Activated effector memory CD4-positive, alpha-beta T cell treated with anti-CD3 and anti-CD28 coated beads, Interleukin-2, amount 50 U/mL, for 16 hours (primary cell): Measurements from ENCODE around the gene SZT2.
A peak's percentile ranks its signal among the peaks of the same experiment; 100 is the strongest.
"Not testable (repeated sequence)": the region's sequence is repeated elsewhere in the genome, so short reads cannot be mapped to it uniquely, and the experiment has no call there.

Experiments used
- DNase-seq: peaks from one replicate; pipeline ENCODE4 v3.0.0-alpha.2; 2020

The SZT2 gene

GRCh38 chr1:43392702-43393101, 3.0 kb downstream of the SZT2 start:
- no peak for DNase-seq

GRCh38 chr1:43395523-43395922, 5.8 kb downstream of the SZT2 start:
- DNase-seq: no peak

- DNase-seq: no peak
These were observed 6.4 kb downstream of the SZT2 start for GRCh38 chr1:43396059-43396458.

- DNase-seq: no peak
These were observed 8.5 kb downstream of the SZT2 start for GRCh38 chr1:43398227-43398626.

GRCh38 chr1:43400441-43400840, 10.7 kb downstream of the SZT2 start:
- not testable (repeated sequence) for DNase-seq

GRCh38 chr1:43402089-43402865, 12.6 kb downstream of the SZT2 start:
- no peak for DNase-seq

- no peak for DNase-seq
These were observed 14.7 kb downstream of the SZT2 start for GRCh38 chr1:43404353-43404752.

GRCh38 chr1:43405219-43405875, 15.6 kb downstream of the SZT2 start:
- DNase-seq: no peak

- DNase-seq: no peak
These were observed 16.2 kb downstream of the SZT2 start for GRCh38 chr1:43405876-43406234.

- DNase-seq: no peak
These were observed 20.9 kb downstream of the SZT2 start for GRCh38 chr1:43410571-43410970.

- not testable (repeated sequence) for DNase-seq
These were observed 23.7 kb downstream of the SZT2 start for GRCh38 chr1:43413426-43413825.

GRCh38 chr1:43414634-43415223, 25.0 kb downstream of the SZT2 start:
- peak; percentile 82 for DNase-seq

GRCh38 chr1:43415901-43416300, 26.2 kb downstream of the SZT2 start:
- no peak for DNase-seq

- DNase-seq: no peak
These were observed 29.2 kb downstream of the SZT2 start for GRCh38 chr1:43418858-43419257.

- no peak for DNase-seq
These were observed 30.1 kb downstream of the SZT2 start for GRCh38 chr1:43419627-43420425.

- no peak for DNase-seq
These were observed 31.2 kb downstream of the SZT2 start for GRCh38 chr1:43420874-43421273.

- peak; percentile 50 for DNase-seq
These were observed 31.7 kb downstream of the SZT2 start for GRCh38 chr1:43421396-43421795.

- no peak for DNase-seq
These were observed 32.5 kb downstream of the SZT2 start for GRCh38 chr1:43421976-43422750.

GRCh38 chr1:43422995-43423671, 33.4 kb downstream of the SZT2 start:
- DNase-seq: no peak

- DNase-seq: no peak
These were observed 34.2 kb downstream of the SZT2 start for GRCh38 chr1:43423672-43424550.

- DNase-seq: no peak
These were observed 35.3 kb downstream of the SZT2 start for GRCh38 chr1:43425045-43425444.
